DOHH2 (cell line): ENCODE measurements around the gene MAB21L3.

Experiments used
- H3F3A ChIP-seq: fragments of 200-600 bp; sonication (generic), shearing (Covaris generic); 2 replicates; pipeline ENCODE4 v1.6.0; 2016; ENCODE audit warnings: antibody characterized with exemption, mild to moderate bottlenecking; ENCODE audit not compliant: control insufficient read depth, insufficient read depth
- H3K27ac ChIP-seq: fragments of 200-600 bp; sonication (generic); 2 replicates; pipeline ENCODE4 v1.5.1; 2014; ENCODE audit warnings: low read depth, mild to moderate bottlenecking, low read length, moderate library complexity
- H3K27me3 ChIP-seq: fragments of 200-600 bp; sonication (generic); 2 replicates; pipeline ENCODE4 v1.6.1; 2014; ENCODE audit warnings: mild to moderate bottlenecking, low read length, mixed read lengths; ENCODE audit not compliant: control insufficient read depth
- H3K36me3 ChIP-seq: fragments of 200-600 bp; sonication (generic); 2 replicates; pipeline ENCODE4 v1.6.1; 2014; ENCODE audit warnings: mild to moderate bottlenecking, low read length, moderate library complexity, mixed read lengths; ENCODE audit not compliant: control insufficient read depth
- H3K4me1 ChIP-seq: fragments of 200-600 bp; sonication (generic); 2 replicates; pipeline ENCODE4 v1.6.1; 2014; ENCODE audit warnings: mild to moderate bottlenecking, low read length, mixed read lengths; ENCODE audit not compliant: control insufficient read depth
- H3K4me2 ChIP-seq: fragments of 200-600 bp; sonication (generic); 2 replicates; pipeline ENCODE4 v1.6.0; 2014; ENCODE audit warnings: mild to moderate bottlenecking, low read length, moderate library complexity
- H3K4me3 ChIP-seq: fragments of 200-600 bp; sonication (generic); 2 replicates; pipeline ENCODE4 v1.5.1; 2014; ENCODE audit warnings: mild to moderate bottlenecking, low read length, mixed read lengths
- H3K79me2 ChIP-seq: fragments of 200-600 bp; sonication (generic); 2 replicates; pipeline ENCODE4 v1.6.1; 2014; ENCODE audit warnings: mild to moderate bottlenecking, low read length, mixed read lengths; ENCODE audit not compliant: control insufficient read depth
- H3K9me2 ChIP-seq: fragments of 200-600 bp; sonication (generic); replicated peaks from 2 replicates; pipeline ENCODE4 v1.6.1; 2014; ENCODE audit warnings: mild to moderate bottlenecking, low read length, mixed read lengths; ENCODE audit not compliant: control insufficient read depth
- H3K9me3 ChIP-seq: fragments of 200-600 bp; sonication (generic); 2 replicates; pipeline ENCODE4 v1.6.1; 2014; ENCODE audit warnings: antibody characterized with exemption, low read length, mixed read lengths; ENCODE audit not compliant: control insufficient read depth, insufficient read depth
- H4K20me1 ChIP-seq: fragments of 200-600 bp; sonication (generic); 2 replicates; pipeline ENCODE4 v1.6.0; 2014; ENCODE audit warnings: low read depth, mild to moderate bottlenecking, antibody characterized with exemption, low read length, moderate library complexity; ENCODE audit not compliant: control insufficient read depth, insufficient read depth
- EZH2phosphoT487 ChIP-seq: fragments of 200-600 bp; sonication (generic); IDR thresholded peaks from 2 replicates; pipeline ENCODE4 v1.6.1; 2017; ENCODE audit warnings: borderline replicate concordance, mild to moderate bottlenecking, antibody characterized with exemption, low read length, moderate library complexity, mixed read lengths
- TF ChIP-seq, protein P1 (sequence below): fragments of 200-600 bp; sonication (generic); IDR thresholded peaks from one replicate; pipeline ENCODE4 v1.5.1; 2014; ENCODE audit warnings: antibody characterized with exemption, mild to moderate bottlenecking, low read depth, low read length; ENCODE audit not compliant: poor library complexity, severe bottlenecking

Gene MAB21L3

DNA sequence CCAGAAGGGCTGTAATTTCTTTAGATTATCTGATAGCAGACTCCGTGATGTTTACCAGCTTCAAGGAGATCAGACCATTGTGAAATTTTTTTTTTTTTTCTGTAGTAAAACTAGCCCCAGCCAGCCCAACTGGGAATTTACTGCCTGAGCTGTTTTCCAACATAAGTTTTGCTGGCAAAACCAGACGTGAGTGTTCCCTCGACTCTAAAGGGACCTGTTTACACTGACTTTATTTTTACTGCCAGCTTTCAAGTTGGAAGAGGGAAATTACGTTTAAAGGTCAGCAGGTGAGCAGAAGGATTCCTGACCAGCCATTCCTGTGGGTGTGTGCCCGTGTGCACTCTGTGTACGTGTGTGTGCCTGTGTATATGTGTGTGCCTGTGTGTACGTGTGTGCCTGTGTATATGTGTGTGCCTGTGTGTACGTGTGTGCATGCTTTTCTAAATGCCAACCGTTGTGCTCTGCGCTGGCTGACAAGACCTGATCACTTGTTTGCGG lies 374 bp downstream of the MAB21L3 start:
- TF ChIP-seq, protein P1, sequence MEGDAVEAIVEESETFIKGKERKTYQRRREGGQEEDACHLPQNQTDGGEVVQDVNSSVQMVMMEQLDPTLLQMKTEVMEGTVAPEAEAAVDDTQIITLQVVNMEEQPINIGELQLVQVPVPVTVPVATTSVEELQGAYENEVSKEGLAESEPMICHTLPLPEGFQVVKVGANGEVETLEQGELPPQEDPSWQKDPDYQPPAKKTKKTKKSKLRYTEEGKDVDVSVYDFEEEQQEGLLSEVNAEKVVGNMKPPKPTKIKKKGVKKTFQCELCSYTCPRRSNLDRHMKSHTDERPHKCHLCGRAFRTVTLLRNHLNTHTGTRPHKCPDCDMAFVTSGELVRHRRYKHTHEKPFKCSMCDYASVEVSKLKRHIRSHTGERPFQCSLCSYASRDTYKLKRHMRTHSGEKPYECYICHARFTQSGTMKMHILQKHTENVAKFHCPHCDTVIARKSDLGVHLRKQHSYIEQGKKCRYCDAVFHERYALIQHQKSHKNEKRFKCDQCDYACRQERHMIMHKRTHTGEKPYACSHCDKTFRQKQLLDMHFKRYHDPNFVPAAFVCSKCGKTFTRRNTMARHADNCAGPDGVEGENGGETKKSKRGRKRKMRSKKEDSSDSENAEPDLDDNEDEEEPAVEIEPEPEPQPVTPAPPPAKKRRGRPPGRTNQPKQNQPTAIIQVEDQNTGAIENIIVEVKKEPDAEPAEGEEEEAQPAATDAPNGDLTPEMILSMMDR, result no peak
- no peak for TF ChIP-seq EZH2phosphoT487
- no peaks in the 10 kb centered on the region for H3K36me3 ChIP-seq
- H3K4me1 ChIP-seq, result peaks cover 8% of the 10 kb centered on the region; the same call in 1 of the 2 replicates
- H3K9me3 ChIP-seq, result no peaks in the 10 kb centered on the region
- no peak overlapping the region for H3K4me3 ChIP-seq
- no peak overlapping the region for H3K27ac ChIP-seq
- H3K79me2 ChIP-seq, result no peaks in the 10 kb centered on the region
- no peaks in the 10 kb centered on the region for H3F3A ChIP-seq
- H3K27me3 ChIP-seq, result 0 out of 2 replicates have a peak, but pooled peaks cover 3% of the 10 kb centered on the region
- no peak overlapping the region for H3K4me2 ChIP-seq
- no peaks in the 10 kb centered on the region for H4K20me1 ChIP-seq
- no peaks in the 10 kb centered on the region for H3K9me2 ChIP-seq

DNA sequence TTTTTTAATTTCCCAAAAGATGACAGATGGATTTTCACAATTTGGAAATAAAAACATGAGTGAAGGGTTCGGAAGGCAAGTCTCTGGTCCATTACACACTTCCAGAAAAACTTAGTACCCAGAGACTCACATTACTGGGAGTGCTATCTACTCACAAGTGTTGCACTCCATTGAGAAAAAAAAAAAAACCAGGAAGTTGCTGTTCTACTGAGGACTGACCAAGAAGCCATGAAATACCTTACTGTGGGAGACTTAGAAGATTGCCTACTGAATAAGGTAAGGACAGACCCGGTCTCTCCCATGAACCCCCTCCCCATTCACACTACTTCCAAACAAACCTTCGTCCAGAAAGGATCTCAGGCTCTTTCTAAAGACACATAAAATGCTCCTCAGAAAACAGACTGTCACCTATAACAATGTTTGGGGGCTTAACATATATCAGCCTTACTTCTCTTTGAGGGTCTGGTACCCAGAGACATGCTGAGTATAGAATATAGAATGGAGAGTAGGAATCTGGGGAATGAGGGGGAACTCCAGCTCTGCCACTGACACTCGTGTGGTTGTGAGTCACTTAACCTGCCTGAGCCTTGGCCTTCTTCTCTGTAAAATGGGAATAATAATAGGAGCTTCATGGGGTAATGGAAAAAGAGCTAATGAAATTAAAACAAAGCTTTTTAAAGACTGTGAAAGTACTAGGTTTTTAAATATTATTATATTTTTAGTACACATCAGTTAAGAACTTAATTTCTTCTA lies 1.4 kb downstream of the MAB21L3 start:
- Histone ChIP-seq H4K20me1 (no peaks in the 10 kb centered on the region), H3K36me3 (no peaks in the 10 kb centered on the region), H3K9me3 (no peaks in the 10 kb centered on the region), H3K9me2 (no peaks in the 10 kb centered on the region), H3F3A (no peaks in the 10 kb centered on the region), H3K27ac (no peak overlapping the region), H3K4me1 (peaks cover 8% of the 10 kb centered on the region; the same call in 1 of the 2 replicates), H3K27me3 (0 out of 2 replicates have a peak, but pooled peaks cover 3% of the 10 kb centered on the region), H3K79me2 (no peaks in the 10 kb centered on the region), H3K4me2 (no peak overlapping the region), H3K4me3 (no peak overlapping the region)
- TF ChIP-seq, protein P1, result no peak
- no peak for TF ChIP-seq EZH2phosphoT487

DNA sequence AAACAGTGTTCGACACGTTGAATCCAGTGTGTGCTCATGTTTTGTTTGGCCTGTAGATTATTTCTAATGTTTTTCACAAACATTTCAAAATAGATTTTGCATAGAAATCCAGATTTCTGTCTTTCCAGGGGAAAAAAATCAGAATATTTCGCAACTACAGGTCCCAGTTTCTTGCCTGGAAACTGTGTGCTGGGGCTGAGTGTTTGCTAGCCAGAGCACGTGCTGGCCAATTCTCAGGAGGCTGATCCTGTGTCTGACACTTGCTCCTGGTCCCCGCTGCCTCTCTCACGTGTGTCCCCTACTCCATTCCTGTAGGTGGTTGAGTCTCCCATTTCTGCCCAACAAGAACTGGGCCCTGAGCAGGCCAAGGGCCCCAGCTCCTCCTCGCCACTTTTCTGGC lies 2.4 kb downstream of the MAB21L3 start:
- Histone ChIP-seq H3K9me2 (no peaks in the 10 kb centered on the region), H3K27ac (no peak overlapping the region), H3K27me3 (0 out of 2 replicates have a peak, but pooled peaks cover 3% of the 10 kb centered on the region), H3K9me3 (no peaks in the 10 kb centered on the region), H3K4me1 (peaks cover 8% of the 10 kb centered on the region; the same call in 1 of the 2 replicates), H3K79me2 (no peaks in the 10 kb centered on the region), H4K20me1 (no peaks in the 10 kb centered on the region), H3K36me3 (no peaks in the 10 kb centered on the region), H3F3A (no peaks in the 10 kb centered on the region), H3K4me3 (no peak overlapping the region), H3K4me2 (no peak overlapping the region)
- TF ChIP-seq, protein P1, result no peak
- no peak for TF ChIP-seq EZH2phosphoT487
